ENCODE measurements around the gene METRNL. TPM values are rescaled to one million over a fixed set of nuclear protein-coding genes. Genes with fewer than 3 reads are reported as not detected.
"Not testable (repeated sequence)": the region's sequence is repeated elsewhere in the genome, so short reads cannot be mapped to it uniquely, and the experiment has no call there.

The METRNL gene
- total RNA-seq (10 to 100 TPM; 57.3 to 77.1 (median 70.9) TPM), polyA plus RNA-seq (67.9 TPM)
- long read RNA-seq, donor 1, transcript METRNL-203 (3 exons, 1,900 nt) = minor isoform, 6 of 115 reads
- long read RNA-seq, donor 1, transcript METRNL-201 (4 exons, 1,605 nt) = major isoform, 107 of 115 reads
- long read RNA-seq, donor 1, partial matches to known transcripts = 0 of 115 reads
- long read RNA-seq, donor 1, other reads (novel, unspliced or antisense) = 2 of 115 reads
- long read RNA-seq, donor 2, transcript METRNL-203 (3 exons, 1,900 nt) = minor isoform, 5 of 66 reads
- long read RNA-seq, donor 2, transcript METRNL-201 (4 exons, 1,605 nt) = major isoform, 58 of 66 reads
- long read RNA-seq, donor 2, partial matches to known transcripts = 3 of 66 reads
- long read RNA-seq, donor 2, other reads (novel, unspliced or antisense) = 0 of 66 reads
- long read RNA-seq, donor 3, partial matches to known transcripts = 1 of 13 reads
- long read RNA-seq, donor 3, other reads (novel, unspliced or antisense) = 0 of 13 reads
- long read RNA-seq, donor 4, transcript METRNL-201 (4 exons, 1,605 nt) = major isoform, 48 of 54 reads
- long read RNA-seq, donor 4, partial matches to known transcripts = 0 of 54 reads
- long read RNA-seq, donor 4, other reads (novel, unspliced or antisense) = 2 of 54 reads

GRCh38 chr17:83079352-83079747, at the start of gene METRNL:
Gene METRNL (plus strand): TSS chr17:83079609. CDS start chr17:83079816, 207 bp downstream.
- peaks cover 5% of the 10 kb centered on the region for H3K4me1 ChIP-seq (ENCODE audit: control insufficient read depth, insufficient read depth, low read length)
- under 1% methylated on average over 68 of the region's 69 CpGs for WGBS
- H3K9me3 ChIP-seq (ENCODE audit: control insufficient read depth, low read length) = no peaks in the 10 kb centered on the region
- peak within 1 kb of the TSS; percentile 92 for H3K4me3 ChIP-seq (ENCODE audit: low read length)
- H3K27me3 ChIP-seq (ENCODE audit: control insufficient read depth, insufficient read depth) = no peaks in the 10 kb centered on the region
- intact Hi-C loops (cut with DNase I) = no loop called here
- peak within 1 kb of the TSS; percentile 60 for H3K27ac ChIP-seq (ENCODE audit: low read length)
- DNase-seq (peak; percentile 83 to 93 (median 93)), ATAC-seq (peak; percentile 49 to 67)

GRCh38 chr17:83030432-83030831, 49.0 kb upstream of the METRNL start:
- Histone ChIP-seq H3K4me3 (ENCODE audit: low read length) (no peak overlapping the region), H3K27me3 (ENCODE audit: control insufficient read depth, insufficient read depth) (no peaks in the 10 kb centered on the region), H3K4me1 (ENCODE audit: control insufficient read depth, insufficient read depth, low read length) (no peaks in the 10 kb centered on the region), H3K27ac (ENCODE audit: low read length) (no peak overlapping the region), H3K9me3 (ENCODE audit: control insufficient read depth, low read length) (no peaks in the 10 kb centered on the region)
- DNase-seq (peak in 1 of 3 donors; percentile 30), ATAC-seq (no peak)
- 91% methylated on average over 23 of the region's 23 CpGs for WGBS
- intact Hi-C loops (cut with DNase I) = no loop called here

- intact Hi-C loops (cut with DNase I) = no loop called here
- ATAC-seq = no peak
- Histone ChIP-seq H3K27ac (ENCODE audit: low read length) (no peak overlapping the region), H3K9me3 (ENCODE audit: control insufficient read depth, low read length) (no peaks in the 10 kb centered on the region), H3K4me1 (ENCODE audit: control insufficient read depth, insufficient read depth, low read length) (no peaks in the 10 kb centered on the region), H3K4me3 (ENCODE audit: low read length) (no peak overlapping the region), H3K27me3 (ENCODE audit: control insufficient read depth, insufficient read depth) (no peaks in the 10 kb centered on the region)
- DNase-seq = peak in 1 of 3 donors; percentile 25
- 93% methylated on average over 35 of the region's 35 CpGs for WGBS
Measured at GRCh38 chr17:83031321-83031945, 48.0 kb upstream of the METRNL start.

GRCh38 chr17:83031946-83032451, 47.4 kb upstream of the METRNL start:
- 90% methylated on average over 33 of the region's 33 CpGs for WGBS
- H3K27me3 ChIP-seq (ENCODE audit: control insufficient read depth, insufficient read depth); H3K4me1 ChIP-seq (ENCODE audit: control insufficient read depth, insufficient read depth, low read length); H3K9me3 ChIP-seq (ENCODE audit: control insufficient read depth, low read length); intact Hi-C loops (cut with DNase I); H3K4me3 ChIP-seq (ENCODE audit: low read length); H3K27ac ChIP-seq (ENCODE audit: low read length); ATAC-seq: not testable (repeated sequence)
- DNase-seq = peak in 1 of 3 donors; percentile 32

GRCh38 chr17:83032781-83033180, 46.6 kb upstream of the METRNL start:
- ATAC-seq (no peak), DNase-seq (peak in 1 of 3 donors; percentile 9)
- intact Hi-C loops (cut with DNase I) = no loop called here
- Histone ChIP-seq H3K9me3 (ENCODE audit: control insufficient read depth, low read length) (no peaks in the 10 kb centered on the region), H3K27ac (ENCODE audit: low read length) (no peak overlapping the region), H3K4me3 (ENCODE audit: low read length) (no peak overlapping the region), H3K27me3 (ENCODE audit: control insufficient read depth, insufficient read depth) (no peaks in the 10 kb centered on the region), H3K4me1 (ENCODE audit: control insufficient read depth, insufficient read depth, low read length) (no peaks in the 10 kb centered on the region)
- 96% methylated on average over 18 of the region's 18 CpGs for WGBS

- DNase-seq = peak in 1 of 3 donors; percentile 23
- Histone ChIP-seq H3K27me3 (ENCODE audit: control insufficient read depth, insufficient read depth) (no peaks in the 10 kb centered on the region), H3K9me3 (ENCODE audit: control insufficient read depth, low read length) (no peaks in the 10 kb centered on the region), H3K4me1 (ENCODE audit: control insufficient read depth, insufficient read depth, low read length) (no peaks in the 10 kb centered on the region), H3K27ac (ENCODE audit: low read length) (no peak overlapping the region), H3K4me3 (ENCODE audit: low read length) (no peak overlapping the region)
- 87% methylated on average over 14 of the region's 14 CpGs for WGBS
- intact Hi-C loops (cut with DNase I) = no loop called here
- ATAC-seq = no peak
Measured at GRCh38 chr17:83034525-83034924, 44.9 kb upstream of the METRNL start.

- Histone ChIP-seq H3K4me1 (ENCODE audit: control insufficient read depth, insufficient read depth, low read length) (no peaks in the 10 kb centered on the region), H3K4me3 (ENCODE audit: low read length) (no peak overlapping the region), H3K9me3 (ENCODE audit: control insufficient read depth, low read length) (no peaks in the 10 kb centered on the region), H3K27me3 (ENCODE audit: control insufficient read depth, insufficient read depth) (no peaks in the 10 kb centered on the region), H3K27ac (ENCODE audit: low read length) (no peak overlapping the region)
- intact Hi-C loops (cut with DNase I) = no loop called here
- DNase-seq (peak in 1 of 3 donors; percentile 25), ATAC-seq (peak in 1 of 2 donors; percentile 24)
- 87% methylated on average over 13 of the region's 13 CpGs for WGBS
Measured at GRCh38 chr17:83035722-83036121, 43.7 kb upstream of the METRNL start.

- Histone ChIP-seq H3K27ac (ENCODE audit: low read length) (no peak overlapping the region), H3K4me3 (ENCODE audit: low read length) (no peak overlapping the region), H3K4me1 (ENCODE audit: control insufficient read depth, insufficient read depth, low read length) (no peaks in the 10 kb centered on the region), H3K9me3 (ENCODE audit: control insufficient read depth, low read length) (no peaks in the 10 kb centered on the region), H3K27me3 (ENCODE audit: control insufficient read depth, insufficient read depth) (no peaks in the 10 kb centered on the region)
- DNase-seq = peak in 1 of 3 donors; percentile 19
- intact Hi-C loops (cut with DNase I) = no loop called here
- WGBS = 95% methylated on average over 7 of the region's 7 CpGs
- peak in 1 of 2 donors; percentile 33 for ATAC-seq
Measured at GRCh38 chr17:83036193-83036592, 43.2 kb upstream of the METRNL start.

GRCh38 chr17:83036666-83037065, 42.7 kb upstream of the METRNL start:
- intact Hi-C loops (cut with DNase I) = no loop called here
- Histone ChIP-seq H3K4me1 (ENCODE audit: control insufficient read depth, insufficient read depth, low read length) (no peaks in the 10 kb centered on the region), H3K27me3 (ENCODE audit: control insufficient read depth, insufficient read depth) (no peaks in the 10 kb centered on the region), H3K27ac (ENCODE audit: low read length) (no peak overlapping the region), H3K4me3 (ENCODE audit: low read length) (no peak overlapping the region), H3K9me3 (ENCODE audit: control insufficient read depth, low read length) (no peaks in the 10 kb centered on the region)
- WGBS = 92% methylated on average over 7 of the region's 7 CpGs
- no peak for ATAC-seq
- peak in 1 of 3 donors; percentile 35 for DNase-seq

GRCh38 chr17:83037084-83037873, 42.1 kb upstream of the METRNL start:
- Histone ChIP-seq H3K4me1 (ENCODE audit: control insufficient read depth, insufficient read depth, low read length) (no peaks in the 10 kb centered on the region), H3K27me3 (ENCODE audit: control insufficient read depth, insufficient read depth) (no peaks in the 10 kb centered on the region), H3K9me3 (ENCODE audit: control insufficient read depth, low read length) (no peaks in the 10 kb centered on the region), H3K4me3 (ENCODE audit: low read length) (no peak overlapping the region), H3K27ac (ENCODE audit: low read length) (no peak overlapping the region)
- ATAC-seq (no peak), DNase-seq (peak in 1 of 3 donors; percentile 22)
- intact Hi-C loops (cut with DNase I) = no loop called here
- WGBS = 90% methylated on average over 30 of the region's 30 CpGs

Measured in right cardiac atrium (tissue), 5 donors.